ENCODE data around the gene ARHGAP15.

Gene ARHGAP15

GRCh38 chr2:143468341-143468888 is 339.2 kb downstream of the ARHGAP15 start:
- Mint-ChIP-seq H3K27me3 (no peaks in the 10 kb centered on the region), H3K36me3 (ENCODE audit: low read depth) (peaks cover 32% of the 10 kb centered on the region), H3K4me3 (peak overlapping the region; percentile 36), H3K9me3 (no peaks in the 10 kb centered on the region), H3K27ac (peak overlapping the region; percentile 96), H3K4me1 (ENCODE audit: low read depth) (peaks cover 49% of the 10 kb centered on the region)
- DNase-seq, result no peak

GRCh38 chr2:143469323-143469722 is 340.1 kb downstream of the ARHGAP15 start:
- H3K36me3 Mint-ChIP-seq (ENCODE audit: low read depth), result peaks cover 36% of the 10 kb centered on the region

GRCh38 chr2:143471550-143471949 is 342.3 kb downstream of the ARHGAP15 start:
- Mint-ChIP-seq H3K4me1 (ENCODE audit: low read depth) (peaks cover 60% of the 10 kb centered on the region), H3K36me3 (ENCODE audit: low read depth) (peaks cover 40% of the 10 kb centered on the region), H3K4me3 (no peak overlapping the region), H3K27ac (no peak overlapping the region), H3K27me3 (no peaks in the 10 kb centered on the region), H3K9me3 (no peaks in the 10 kb centered on the region)
- DNase-seq, result no peak

More at GRCh38 chr2:143469323-143469722, 340.1 kb downstream of the ARHGAP15 start:
- Mint-ChIP-seq H3K4me1 (ENCODE audit: low read depth) (peaks cover 48% of the 10 kb centered on the region), H3K9me3 (no peaks in the 10 kb centered on the region), H3K4me3 (no peak overlapping the region), H3K27ac (peak overlapping the region; percentile 96), H3K27me3 (no peaks in the 10 kb centered on the region)
- no peak for DNase-seq

GRCh38 chr2:143473216-143473615 is 344.0 kb downstream of the ARHGAP15 start:
- no peaks in the 10 kb centered on the region for H3K27me3 Mint-ChIP-seq
- no peak for DNase-seq
- no peak overlapping the region for H3K4me3 Mint-ChIP-seq
- peaks cover 38% of the 10 kb centered on the region for H3K36me3 Mint-ChIP-seq (ENCODE audit: low read depth)
- H3K4me1 Mint-ChIP-seq (ENCODE audit: low read depth), result peaks cover 59% of the 10 kb centered on the region
- no peaks in the 10 kb centered on the region for H3K9me3 Mint-ChIP-seq
- peak overlapping the region; percentile 18 for H3K27ac Mint-ChIP-seq

GRCh38 chr2:143473820-143474219 is 344.6 kb downstream of the ARHGAP15 start:
- DNase-seq, result no peak
- H3K27ac Mint-ChIP-seq, result no peak overlapping the region
- peaks cover 55% of the 10 kb centered on the region for H3K4me1 Mint-ChIP-seq (ENCODE audit: low read depth)
- H3K36me3 Mint-ChIP-seq (ENCODE audit: low read depth), result peaks cover 38% of the 10 kb centered on the region
- H3K9me3 Mint-ChIP-seq, result no peaks in the 10 kb centered on the region
- H3K4me3 Mint-ChIP-seq, result no peak overlapping the region
- no peaks in the 10 kb centered on the region for H3K27me3 Mint-ChIP-seq

GRCh38 chr2:143474586-143474985 is 345.4 kb downstream of the ARHGAP15 start:
- peaks cover 36% of the 10 kb centered on the region for H3K36me3 Mint-ChIP-seq (ENCODE audit: low read depth)
- no peaks in the 10 kb centered on the region for H3K27me3 Mint-ChIP-seq
- peaks cover 50% of the 10 kb centered on the region for H3K4me1 Mint-ChIP-seq (ENCODE audit: low read depth)
- no peak overlapping the region for H3K4me3 Mint-ChIP-seq
- no peaks in the 10 kb centered on the region for H3K9me3 Mint-ChIP-seq
- no peak overlapping the region for H3K27ac Mint-ChIP-seq
- no peak for DNase-seq

- Mint-ChIP-seq H3K4me1 (ENCODE audit: low read depth) (peaks cover 50% of the 10 kb centered on the region), H3K4me3 (no peak overlapping the region), H3K9me3 (no peaks in the 10 kb centered on the region), H3K27me3 (no peaks in the 10 kb centered on the region), H3K27ac (peak overlapping the region; percentile 7), H3K36me3 (ENCODE audit: low read depth) (peaks cover 36% of the 10 kb centered on the region)
- DNase-seq, result no peak
Measured at GRCh38 chr2:143475041-143475776, 346.0 kb downstream of the ARHGAP15 start.

GRCh38 chr2:143476336-143477087 is 347.3 kb downstream of the ARHGAP15 start:
- H3K27me3 Mint-ChIP-seq, result no peaks in the 10 kb centered on the region
- no peak for DNase-seq
- H3K27ac Mint-ChIP-seq, result no peak overlapping the region
- H3K4me1 Mint-ChIP-seq (ENCODE audit: low read depth), result peaks cover 63% of the 10 kb centered on the region
- H3K4me3 Mint-ChIP-seq, result no peak overlapping the region
- peaks cover 37% of the 10 kb centered on the region for H3K36me3 Mint-ChIP-seq (ENCODE audit: low read depth)
- H3K9me3 Mint-ChIP-seq, result no peaks in the 10 kb centered on the region

- Mint-ChIP-seq H3K4me1 (ENCODE audit: low read depth) (peaks cover 72% of the 10 kb centered on the region), H3K36me3 (ENCODE audit: low read depth) (peaks cover 37% of the 10 kb centered on the region), H3K9me3 (no peaks in the 10 kb centered on the region), H3K27me3 (no peaks in the 10 kb centered on the region), H3K4me3 (no peak overlapping the region), H3K27ac (no peak overlapping the region)
- no peak for DNase-seq
Measured at GRCh38 chr2:143477714-143478443, 348.7 kb downstream of the ARHGAP15 start.

- Mint-ChIP-seq H3K27me3 (no peaks in the 10 kb centered on the region), H3K9me3 (no peaks in the 10 kb centered on the region), H3K36me3 (ENCODE audit: low read depth) (peaks cover 29% of the 10 kb centered on the region), H3K4me1 (ENCODE audit: low read depth) (peaks cover 61% of the 10 kb centered on the region), H3K4me3 (no peak overlapping the region), H3K27ac (no peak overlapping the region)
- DNase-seq, result no peak
Measured at GRCh38 chr2:143480086-143480485, 350.9 kb downstream of the ARHGAP15 start.

- H3K4me3 Mint-ChIP-seq, result no peak overlapping the region
- no peak for DNase-seq
- peaks cover 29% of the 10 kb centered on the region for H3K36me3 Mint-ChIP-seq (ENCODE audit: low read depth)
- H3K9me3 Mint-ChIP-seq, result no peaks in the 10 kb centered on the region
- H3K27me3 Mint-ChIP-seq, result no peaks in the 10 kb centered on the region
- no peak overlapping the region for H3K27ac Mint-ChIP-seq
- H3K4me1 Mint-ChIP-seq (ENCODE audit: low read depth), result peaks cover 56% of the 10 kb centered on the region
Measured at GRCh38 chr2:143480601-143481236, 351.5 kb downstream of the ARHGAP15 start.

GRCh38 chr2:143481237-143481623 is 352.0 kb downstream of the ARHGAP15 start:
- Mint-ChIP-seq H3K36me3 (ENCODE audit: low read depth) (peaks cover 30% of the 10 kb centered on the region), H3K27me3 (no peaks in the 10 kb centered on the region), H3K27ac (no peak overlapping the region), H3K4me1 (ENCODE audit: low read depth) (peaks cover 54% of the 10 kb centered on the region), H3K9me3 (no peaks in the 10 kb centered on the region), H3K4me3 (no peak overlapping the region)
- no peak for DNase-seq

- H3K27ac Mint-ChIP-seq, result no peak overlapping the region
- H3K27me3 Mint-ChIP-seq, result no peaks in the 10 kb centered on the region
- H3K4me1 Mint-ChIP-seq (ENCODE audit: low read depth), result peaks cover 53% of the 10 kb centered on the region
- no peaks in the 10 kb centered on the region for H3K9me3 Mint-ChIP-seq
- peaks cover 35% of the 10 kb centered on the region for H3K36me3 Mint-ChIP-seq (ENCODE audit: low read depth)
- no peak for DNase-seq
- no peak overlapping the region for H3K4me3 Mint-ChIP-seq
Measured at GRCh38 chr2:143481733-143482132, 352.5 kb downstream of the ARHGAP15 start.

GRCh38 chr2:143482316-143482715 is 353.1 kb downstream of the ARHGAP15 start:
- H3K4me3 Mint-ChIP-seq, result no peak overlapping the region
- DNase-seq, result no peak
- H3K4me1 Mint-ChIP-seq (ENCODE audit: low read depth), result peaks cover 55% of the 10 kb centered on the region
- no peak overlapping the region for H3K27ac Mint-ChIP-seq
- H3K27me3 Mint-ChIP-seq, result no peaks in the 10 kb centered on the region
- H3K9me3 Mint-ChIP-seq, result no peaks in the 10 kb centered on the region
- peaks cover 41% of the 10 kb centered on the region for H3K36me3 Mint-ChIP-seq (ENCODE audit: low read depth)
